Upper lobe of left lung (tissue), 6 donors: ENCODE measurements around the gene TOMM70. TPM values are rescaled to one million over a fixed set of nuclear protein-coding genes. Genes with fewer than 3 reads are reported as not detected.

Source experiments
- ATAC-seq, 2 donors: fragments of 200-7000 bp; cut with Tn5 transposase; one replicate each; pipeline ENCODE4 v1.9.1; 2022; ENCODE audit warnings: mild to moderate bottlenecking in 2 of 2, moderate library complexity in 2 of 2; ENCODE audit not compliant: low FRiP score in 2 of 2
- DNase-seq, 2 donors: peaks; one replicate each; pipeline ENCODE4 v3.0.0-alpha.2; 2019 to 2020
- H3K27ac ChIP-seq, 4 donors: fragments of 200-600 bp; sonication (generic); one replicate each; pipeline ENCODE4 v1.5.1; 2016 to 2019
- H3K27me3 ChIP-seq, 4 donors: fragments of 200-600 bp; sonication (generic); one replicate each; pipeline ENCODE4 v1.5.1; 2017 to 2019
- H3K36me3 ChIP-seq, 4 donors: fragments of 200-600 bp; sonication (generic); one replicate each; pipeline ENCODE4 v1.5.1; 2016 to 2019
- H3K4me1 ChIP-seq, 4 donors: fragments of 200-600 bp; sonication (generic); one replicate each; pipeline ENCODE4 v1.5.1; 2018 to 2019
- H3K4me3 ChIP-seq, 4 donors: fragments of 200-600 bp; sonication (generic); one replicate each; pipeline ENCODE4 v1.5.1; 2017 to 2019; ENCODE audit warnings: mild to moderate bottlenecking in 2 of 4, moderate library complexity in 1 of 4
- H3K9me3 ChIP-seq, 4 donors: fragments of 200-600 bp; sonication (generic); one replicate each; pipeline ENCODE4 v1.5.1; 2018 to 2019
- EP300 ChIP-seq, 4 donors: sonication (generic); formaldehyde crosslinking; IDR thresholded peaks; one replicate each; pipeline ENCODE4 v1.5.1; 2017; ENCODE audit warnings: antibody characterized with exemption in 4 of 4, control low read depth in 2 of 4
- POLR2A ChIP-seq, 4 donors: fragments of 450-650 bp; IDR thresholded peaks; one replicate each; pipeline ENCODE4 v1.5.1; 2016 to 2017; ENCODE audit warnings: antibody characterized with exemption in 4 of 4, mild to moderate bottlenecking in 2 of 4
- POLR2AphosphoS5 ChIP-seq, 2 donors: sonication (generic); formaldehyde crosslinking; IDR thresholded peaks; one replicate each; pipeline ENCODE4 v1.5.1; 2017; ENCODE audit warnings: antibody characterized with exemption in 2 of 2
- WGBS, 2 donors: methylation state at CpG; one replicate each; pipeline ENCODE4 v1.1.5; 2017 to 2018; 5-methylcytosine and 5-hydroxymethylcytosine counted together
- total RNA-seq, 6 donors: library from RNA; depleted of rRNA in 4 of 6; stranded (reverse); fragments of >200 nt in 4 of 6; gene quantifications; one replicate each; pipeline versions ENCODE4 v1.1.0 to v1.2.1, GENCODE V29; 2016 to 2021
- TF ChIP-seq, protein P1 (sequence below), 6 experiments: fragments of 450-650 bp in 4 of 6; fragments of 200-600 bp in 2 of 6; sonication (generic) in 2 of 6; IDR thresholded peaks; one replicate each; pipeline ENCODE4 v1.5.1; 2016 to 2019; ENCODE audit warnings: antibody characterized with exemption in 6 of 6
- donor health status: DM: no; HTN: no; CAD: no; lungs with moderate emphysema.
- donor health status: DM: no; HTN: yes; CAD: no; lungs with severe emphysema.

The TOMM70 gene
- total RNA-seq, 6 donors from 2014 or later = 14.1 to 38.4 (median 30.2) TPM

DNA sequence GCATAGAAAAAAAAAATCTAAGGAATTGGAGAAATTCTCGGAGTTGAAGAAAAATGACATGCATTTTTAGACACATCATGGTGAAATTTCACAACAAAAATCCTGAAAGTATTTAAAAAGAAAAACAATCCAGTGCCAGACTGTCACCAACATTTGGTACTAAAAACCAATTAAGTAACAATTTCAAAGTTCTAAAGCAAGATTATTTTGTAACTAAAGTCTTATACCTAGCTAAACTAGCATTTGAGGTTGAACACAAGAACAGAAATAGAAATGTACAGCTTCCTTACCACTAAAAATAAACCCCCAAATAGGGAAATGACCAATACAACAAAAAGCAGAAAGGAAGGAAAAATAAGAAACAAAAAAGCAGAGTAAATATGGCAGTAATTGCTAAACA is 11.9 kb downstream of the TOMM70 start:
- no peak for TF ChIP-seq POLR2AphosphoS5 (IDR thresholded peaks at IDR 0.05)
- TF ChIP-seq EP300 (IDR thresholded peaks at IDR 0.05) = no peak
- TF ChIP-seq, protein P1, sequence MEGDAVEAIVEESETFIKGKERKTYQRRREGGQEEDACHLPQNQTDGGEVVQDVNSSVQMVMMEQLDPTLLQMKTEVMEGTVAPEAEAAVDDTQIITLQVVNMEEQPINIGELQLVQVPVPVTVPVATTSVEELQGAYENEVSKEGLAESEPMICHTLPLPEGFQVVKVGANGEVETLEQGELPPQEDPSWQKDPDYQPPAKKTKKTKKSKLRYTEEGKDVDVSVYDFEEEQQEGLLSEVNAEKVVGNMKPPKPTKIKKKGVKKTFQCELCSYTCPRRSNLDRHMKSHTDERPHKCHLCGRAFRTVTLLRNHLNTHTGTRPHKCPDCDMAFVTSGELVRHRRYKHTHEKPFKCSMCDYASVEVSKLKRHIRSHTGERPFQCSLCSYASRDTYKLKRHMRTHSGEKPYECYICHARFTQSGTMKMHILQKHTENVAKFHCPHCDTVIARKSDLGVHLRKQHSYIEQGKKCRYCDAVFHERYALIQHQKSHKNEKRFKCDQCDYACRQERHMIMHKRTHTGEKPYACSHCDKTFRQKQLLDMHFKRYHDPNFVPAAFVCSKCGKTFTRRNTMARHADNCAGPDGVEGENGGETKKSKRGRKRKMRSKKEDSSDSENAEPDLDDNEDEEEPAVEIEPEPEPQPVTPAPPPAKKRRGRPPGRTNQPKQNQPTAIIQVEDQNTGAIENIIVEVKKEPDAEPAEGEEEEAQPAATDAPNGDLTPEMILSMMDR (IDR thresholded peaks at IDR 0.05) = no peak
- TF ChIP-seq POLR2A (IDR thresholded peaks at IDR 0.05) = no peak
- no peak for DNase-seq
- Histone ChIP-seq H3K27me3 (no peaks in the 10 kb centered on the region), H3K9me3 (no peaks in the 10 kb centered on the region), H3K27ac (no peak overlapping the region), H3K4me3 (no peak overlapping the region), H3K36me3 (peaks cover 0 to 19% (median 4%) of the 10 kb centered on the region in 4 donors), H3K4me1 (peaks cover 0 to 8% (median 0%) of the 10 kb centered on the region in 4 donors)
- no peak for ATAC-seq
- 97 to 100% methylated on average over 1 of the region's 1 CpG for WGBS, 2 donors

DNA sequence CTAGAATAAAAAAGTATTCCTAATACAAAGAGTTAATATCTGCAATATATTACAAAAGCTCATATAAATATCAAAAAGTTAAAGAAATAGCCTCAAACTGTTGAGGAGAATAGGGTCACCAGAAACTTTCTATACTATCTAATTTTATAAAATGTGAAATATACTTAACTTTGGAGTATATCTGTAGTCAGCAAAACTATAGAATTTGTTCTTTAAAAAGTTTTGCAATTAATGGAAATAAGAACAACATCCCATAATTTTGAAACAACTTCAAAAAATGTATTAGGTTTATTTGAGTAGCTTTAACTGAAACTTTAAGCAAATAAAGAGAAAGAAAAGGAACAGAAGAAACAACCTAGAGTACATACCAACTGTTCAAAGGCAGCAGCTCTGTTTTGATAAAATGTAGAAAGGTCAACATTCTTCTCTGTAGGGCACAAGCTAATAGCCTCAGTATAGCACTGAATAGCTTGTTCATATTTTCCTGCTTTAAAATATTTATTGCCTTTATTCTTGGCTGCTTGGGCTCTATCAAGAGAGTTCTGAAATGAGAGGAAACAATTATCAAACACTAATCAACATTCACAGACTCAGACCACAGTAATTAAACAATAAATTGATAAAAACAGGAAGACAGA is 14.3 kb downstream of the TOMM70 start:
- TF ChIP-seq POLR2A (IDR thresholded peaks at IDR 0.05) (no peak), EP300 (IDR thresholded peaks at IDR 0.05) (no peak), POLR2AphosphoS5 (IDR thresholded peaks at IDR 0.05) (no peak)
- TF ChIP-seq, protein P1 (IDR thresholded peaks at IDR 0.05) = no peak
- Histone ChIP-seq H3K27me3 (no peaks in the 10 kb centered on the region), H3K27ac (no peak overlapping the region), H3K36me3 (peaks cover 4 to 44% (median 17%) of the 10 kb centered on the region in 4 donors), H3K4me1 (peaks cover 0 to 6% (median 0%) of the 10 kb centered on the region in 4 donors), H3K9me3 (no peaks in the 10 kb centered on the region), H3K4me3 (no peak overlapping the region)
- ATAC-seq (no peak), DNase-seq (no peak)

DNA sequence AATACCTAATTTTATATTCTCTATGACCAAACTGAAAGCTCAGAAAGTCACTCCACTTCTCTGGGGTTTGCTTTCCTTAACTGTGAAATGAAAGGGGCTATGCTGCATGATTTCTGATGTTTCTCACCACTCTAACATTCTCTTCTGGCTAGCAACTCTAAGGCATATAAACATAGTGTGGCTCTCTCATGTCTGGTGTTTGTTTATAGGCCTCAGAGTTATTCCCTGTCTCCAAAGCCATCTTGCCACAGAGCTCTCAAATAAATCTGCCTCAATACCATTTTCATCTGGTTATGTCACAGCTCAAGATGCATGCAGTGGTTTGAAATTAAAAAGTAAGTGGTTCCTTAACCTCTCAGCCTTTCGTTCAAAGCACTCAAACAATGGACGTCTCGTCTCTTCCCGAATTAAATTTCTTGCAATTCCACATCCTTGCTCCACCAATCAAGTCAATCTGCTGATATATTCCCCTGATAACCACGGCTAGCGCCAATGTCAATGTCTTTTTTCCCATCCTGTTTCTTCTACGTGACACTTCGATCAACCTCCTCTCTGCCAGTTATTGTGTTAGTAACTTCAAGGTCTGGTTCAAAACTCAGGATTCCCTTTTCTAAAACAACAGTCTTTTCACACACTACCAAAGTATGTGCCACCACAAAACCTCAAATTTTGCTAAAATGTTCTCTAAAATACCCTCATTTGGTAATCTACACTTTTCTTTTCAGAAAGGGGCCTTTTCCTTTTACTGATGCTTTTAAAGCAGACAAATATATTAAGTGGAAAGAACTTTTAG is 16.0 kb downstream of the TOMM70 start:
- no peak overlapping the region for H3K27ac ChIP-seq
- H3K9me3 ChIP-seq = no peaks in the 10 kb centered on the region
- peaks cover 7 to 60% (median 21%) of the 10 kb centered on the region in 4 donors for H3K36me3 ChIP-seq
- TF ChIP-seq EP300 (IDR thresholded peaks at IDR 0.05) = no peak
- no peak for TF ChIP-seq POLR2A (IDR thresholded peaks at IDR 0.05)
- TF ChIP-seq, protein P1 (IDR thresholded peaks at IDR 0.05) = no peak
- no peak for TF ChIP-seq POLR2AphosphoS5 (IDR thresholded peaks at IDR 0.05)
- H3K4me3 ChIP-seq = no peak overlapping the region
- ATAC-seq = no peak
- whole genome bisulfite sequencing, 2 donors = 74 to 94% methylated on average over 8 of the region's 8 CpGs
- DNase-seq = no peak
- peaks cover 0 to 6% (median 0%) of the 10 kb centered on the region in 4 donors for H3K4me1 ChIP-seq
- no peaks in the 10 kb centered on the region for H3K27me3 ChIP-seq

DNA sequence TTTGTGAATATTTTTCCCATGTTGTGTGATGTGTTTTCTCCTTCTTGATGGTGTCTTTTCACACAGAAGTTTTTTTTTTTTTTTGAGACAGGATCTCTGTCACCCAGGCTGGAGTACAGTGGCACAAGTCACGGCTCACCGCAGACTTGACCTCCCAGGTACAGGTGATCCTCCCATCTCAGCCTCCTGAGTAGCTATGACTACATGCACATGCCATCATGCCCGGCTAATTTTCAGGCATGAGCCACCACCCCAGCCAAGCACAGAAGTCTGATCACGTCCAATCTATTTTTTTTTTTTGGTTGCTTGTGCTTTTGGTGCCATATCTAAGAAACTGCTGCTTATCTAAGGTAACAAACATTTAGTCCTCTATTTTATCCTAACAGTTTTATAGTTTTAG is 24.6 kb downstream of the TOMM70 start:
- no peak for DNase-seq
- H3K27ac ChIP-seq = no peak overlapping the region
- no peak for ATAC-seq
- H3K36me3 ChIP-seq = peaks cover 15 to 81% (median 43%) of the 10 kb centered on the region in 4 donors
- TF ChIP-seq, protein P1 (IDR thresholded peaks at IDR 0.05) = no peak
- no peak for TF ChIP-seq POLR2A (IDR thresholded peaks at IDR 0.05)
- TF ChIP-seq EP300 (IDR thresholded peaks at IDR 0.05) = no peak
- TF ChIP-seq POLR2AphosphoS5 (IDR thresholded peaks at IDR 0.05) = no peak
- no peaks in the 10 kb centered on the region for H3K4me1 ChIP-seq
- WGBS, 2 donors = 94 to 98% methylated on average over 4 of the region's 4 CpGs
- H3K27me3 ChIP-seq = no peaks in the 10 kb centered on the region
- no peaks in the 10 kb centered on the region for H3K9me3 ChIP-seq
- no peak overlapping the region for H3K4me3 ChIP-seq
